Stimulated activated CD4-positive, alpha-beta T cell treated with anti-CD3 and anti-CD28 coated beads, Interleukin-12 subunit alpha, Interleukin-12 subunit beta, amount 100 ng/mL, for 48 hours (primary cell): ENCODE measurements around the gene AMBRA1.
"Not testable (repeated sequence)": the region's sequence is repeated elsewhere in the genome, so short reads cannot be mapped to it uniquely, and the experiment has no call there.

Experiments
- DNase-seq, 3 donors: peaks; one replicate each; pipeline ENCODE4 v3.0.0-alpha.2; 2020; ENCODE audit warnings: low read depth in 2 of 3, low spot score in 1 of 3

Gene AMBRA1

DNA sequence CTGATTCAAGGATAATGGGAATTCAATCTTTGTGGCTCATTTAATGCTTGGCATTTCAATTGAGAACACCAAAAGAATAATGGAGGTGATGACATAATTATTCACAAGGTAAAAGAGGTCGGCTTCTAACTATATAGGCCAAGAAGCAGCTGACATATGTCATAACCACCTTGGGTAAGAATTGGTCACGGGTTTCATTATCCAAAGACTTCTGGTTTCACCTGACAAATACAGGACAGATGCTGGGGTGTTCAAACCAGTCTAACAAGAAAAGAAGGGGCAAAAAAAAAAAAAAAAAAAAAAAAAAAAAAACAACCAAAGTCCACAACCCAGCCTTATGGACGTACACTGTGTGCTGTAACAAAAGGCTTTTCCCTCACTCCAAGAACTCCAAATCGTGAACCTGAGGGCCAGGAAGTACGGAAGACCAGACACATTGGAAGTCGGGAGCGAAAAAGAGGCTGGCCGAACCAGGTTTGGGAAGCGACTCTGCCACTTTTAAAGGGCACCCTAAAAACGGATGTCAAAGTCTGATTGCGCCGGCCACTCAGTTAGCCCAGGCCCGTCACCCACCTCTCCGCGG is 22.8 kb upstream of the AMBRA1 start:
- no peak for DNase-seq

DNA sequence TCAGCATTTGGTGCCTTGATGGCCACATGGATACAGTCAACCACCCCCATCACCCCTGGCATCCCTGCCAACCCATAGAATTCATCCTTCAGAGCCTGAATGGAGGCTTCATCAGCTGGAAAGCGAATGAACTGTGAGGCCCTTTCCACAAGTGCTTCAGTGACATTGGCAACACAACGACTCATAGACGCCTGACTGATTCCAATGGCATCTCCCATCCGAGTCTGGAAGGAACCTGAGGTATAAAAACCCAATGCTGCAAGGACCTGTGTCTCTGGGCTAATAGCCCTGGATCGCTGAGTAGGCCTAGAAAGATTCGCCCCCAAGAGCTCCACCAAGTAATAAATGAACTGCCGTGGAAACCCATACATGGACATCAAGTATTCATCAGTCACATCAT is 21.9 kb upstream of the AMBRA1 start:
- no peak for DNase-seq

DNA sequence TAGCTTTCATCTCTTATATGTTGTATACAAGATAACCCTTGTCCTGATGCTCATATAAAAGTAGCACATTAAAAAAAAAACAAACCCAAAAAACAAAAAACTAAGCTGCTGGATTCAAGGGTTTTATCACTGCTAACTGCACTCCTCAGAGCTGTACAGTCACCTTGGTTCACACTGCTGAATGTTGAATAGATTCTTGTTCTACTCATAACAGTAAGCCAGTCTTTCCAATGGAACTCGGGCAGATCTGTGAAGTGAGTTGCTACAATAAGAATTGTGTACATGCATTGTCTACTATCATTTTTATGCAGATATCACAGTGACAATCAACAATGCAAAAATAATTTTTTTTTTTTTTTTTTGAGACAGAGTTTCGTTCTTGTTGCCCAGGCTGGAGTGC is 18.5 kb upstream of the AMBRA1 start:
- DNase-seq: no peak

DNA sequence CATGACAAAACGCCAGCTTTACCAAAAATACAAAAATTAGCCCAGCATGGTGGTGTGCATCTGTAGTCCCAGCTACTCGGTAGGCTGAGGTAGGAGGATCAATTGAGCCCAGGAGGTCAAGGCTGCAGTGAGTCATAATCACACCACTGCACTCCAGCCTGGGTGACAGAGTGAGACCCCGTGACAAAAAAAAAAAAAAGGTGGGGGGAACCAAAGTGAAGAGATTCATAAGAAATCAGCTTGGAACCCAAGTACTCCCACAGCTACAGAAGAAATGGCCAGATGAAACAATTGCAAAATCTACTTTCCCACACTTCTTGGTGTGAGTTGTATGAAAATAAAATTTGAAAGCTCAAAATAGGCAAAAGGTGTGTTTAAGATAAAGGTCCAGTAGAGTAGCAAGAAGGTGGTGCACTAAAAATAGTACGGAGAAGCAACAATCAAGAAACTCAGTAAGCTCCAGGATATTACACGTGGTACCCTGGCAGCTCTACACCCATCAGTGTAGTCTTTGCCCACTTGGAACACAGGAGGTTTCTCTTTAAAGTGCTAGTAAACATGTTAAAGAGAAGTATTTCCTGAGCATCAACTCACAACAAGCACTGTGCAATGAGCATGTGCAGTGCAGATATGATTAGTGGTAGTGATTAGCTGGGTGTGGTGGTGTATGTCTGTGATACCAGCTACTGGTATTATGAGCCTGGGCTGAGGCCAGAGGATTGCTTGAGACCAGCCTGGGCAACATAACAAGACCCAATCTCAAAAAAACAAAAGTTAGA is 17.9 kb upstream of the AMBRA1 start:
- DNase-seq: no peak

DNA sequence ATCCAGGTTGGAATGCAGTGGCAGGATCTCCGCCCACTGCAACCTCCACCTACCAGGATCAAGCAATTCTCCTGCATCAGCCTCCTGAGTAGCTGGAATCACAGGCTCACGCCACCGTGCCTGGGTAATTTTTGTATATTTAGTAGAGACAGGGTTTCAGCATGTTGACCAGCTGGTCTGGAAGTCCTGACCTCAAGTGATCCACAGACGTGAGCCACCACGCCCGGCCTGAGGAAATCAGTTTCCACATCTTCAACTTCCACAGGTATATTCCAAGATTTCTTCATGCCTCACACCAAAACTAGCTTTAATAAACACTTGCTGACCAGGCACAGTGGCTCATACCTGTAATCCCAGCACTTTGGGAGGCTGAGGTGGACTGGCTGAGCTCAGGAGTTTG is 15.6 kb upstream of the AMBRA1 start:
- DNase-seq: no peak

DNA sequence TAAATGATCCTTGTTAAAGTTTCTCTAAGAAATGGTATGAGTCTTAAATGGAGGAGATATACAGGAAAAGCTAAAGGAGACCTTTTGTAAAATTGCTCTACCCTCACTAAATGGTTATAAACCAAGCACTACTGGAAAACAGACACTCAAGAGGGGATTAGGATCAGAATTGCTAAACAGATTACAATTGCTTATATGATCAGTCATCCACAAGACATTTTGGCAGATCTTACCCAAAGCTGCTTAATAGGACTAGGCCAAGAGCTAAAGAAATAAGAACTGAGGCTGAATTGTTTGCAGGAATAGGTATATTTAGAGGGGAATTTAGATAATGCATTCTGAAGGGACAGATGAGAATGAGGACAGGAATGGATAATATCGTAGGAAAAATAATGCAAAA is 13.7 kb upstream of the AMBRA1 start:
- DNase-seq: no peak

DNA sequence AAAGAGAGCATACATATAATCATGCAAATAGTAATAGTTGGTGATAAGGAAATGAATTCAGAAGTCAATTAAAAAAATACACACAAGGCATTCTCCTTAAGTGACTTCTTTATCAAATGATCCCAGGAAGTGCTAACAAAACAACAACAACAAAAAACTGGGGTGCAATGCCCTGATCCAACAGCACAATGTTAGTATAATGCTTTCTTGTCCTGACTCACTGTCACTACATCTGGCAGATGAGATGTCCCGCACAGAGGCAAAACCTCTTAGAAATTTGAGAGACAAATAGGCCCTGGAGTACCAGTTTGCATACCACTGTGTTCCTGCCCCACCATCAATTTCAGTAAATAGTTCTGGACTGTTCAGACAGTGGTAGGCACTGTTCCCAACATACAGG is 11.0 kb upstream of the AMBRA1 start:
- DNase-seq: no peak

DNA sequence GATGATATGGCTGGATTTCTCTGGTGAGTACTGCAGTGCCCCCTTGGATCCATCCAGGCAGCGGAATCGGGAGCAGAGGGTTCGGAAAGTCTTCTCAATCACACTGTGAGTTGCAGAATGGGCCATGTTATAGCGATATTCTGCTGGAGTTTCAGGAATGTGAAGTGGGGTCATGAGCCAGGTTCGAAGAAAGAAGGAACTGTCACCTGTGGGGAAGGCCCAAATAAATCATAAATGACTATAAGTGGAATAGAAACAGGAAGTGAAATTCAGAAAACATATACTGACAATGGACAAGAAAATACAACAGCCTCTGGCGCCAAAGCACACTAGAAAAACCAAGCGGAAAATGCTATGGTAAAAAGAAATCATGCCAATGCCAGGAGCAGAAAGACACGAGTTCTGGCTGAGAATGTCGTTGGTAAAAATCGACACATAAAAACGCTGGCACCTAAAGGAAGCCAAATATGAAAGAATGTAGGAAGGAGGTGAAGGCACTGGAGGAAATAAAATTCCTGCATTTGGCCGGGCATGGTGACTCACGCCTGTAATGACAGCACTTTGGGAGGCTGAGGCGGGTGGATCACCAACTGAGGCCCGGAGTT is 10.0 kb upstream of the AMBRA1 start:
- no peak for DNase-seq

DNA sequence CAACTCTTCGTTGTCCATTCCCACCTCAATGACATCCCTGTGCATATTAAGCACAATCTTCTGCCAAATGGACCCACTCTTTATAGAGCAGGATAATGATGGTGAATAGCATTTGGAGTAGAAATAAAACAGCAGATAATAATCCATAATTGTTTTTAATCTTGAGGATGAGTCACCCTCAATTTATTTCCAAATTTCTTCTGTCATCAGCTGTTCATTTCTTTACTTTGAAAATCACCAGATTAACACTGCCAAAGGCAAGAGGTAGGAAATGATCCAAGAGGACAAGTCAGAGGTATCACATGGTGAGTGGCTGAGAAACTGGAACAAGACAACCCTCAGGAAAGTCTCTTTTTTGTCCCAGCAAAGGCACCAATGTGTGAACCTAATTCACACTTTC is 7.3 kb upstream of the AMBRA1 start:
- no peak for DNase-seq

DNA sequence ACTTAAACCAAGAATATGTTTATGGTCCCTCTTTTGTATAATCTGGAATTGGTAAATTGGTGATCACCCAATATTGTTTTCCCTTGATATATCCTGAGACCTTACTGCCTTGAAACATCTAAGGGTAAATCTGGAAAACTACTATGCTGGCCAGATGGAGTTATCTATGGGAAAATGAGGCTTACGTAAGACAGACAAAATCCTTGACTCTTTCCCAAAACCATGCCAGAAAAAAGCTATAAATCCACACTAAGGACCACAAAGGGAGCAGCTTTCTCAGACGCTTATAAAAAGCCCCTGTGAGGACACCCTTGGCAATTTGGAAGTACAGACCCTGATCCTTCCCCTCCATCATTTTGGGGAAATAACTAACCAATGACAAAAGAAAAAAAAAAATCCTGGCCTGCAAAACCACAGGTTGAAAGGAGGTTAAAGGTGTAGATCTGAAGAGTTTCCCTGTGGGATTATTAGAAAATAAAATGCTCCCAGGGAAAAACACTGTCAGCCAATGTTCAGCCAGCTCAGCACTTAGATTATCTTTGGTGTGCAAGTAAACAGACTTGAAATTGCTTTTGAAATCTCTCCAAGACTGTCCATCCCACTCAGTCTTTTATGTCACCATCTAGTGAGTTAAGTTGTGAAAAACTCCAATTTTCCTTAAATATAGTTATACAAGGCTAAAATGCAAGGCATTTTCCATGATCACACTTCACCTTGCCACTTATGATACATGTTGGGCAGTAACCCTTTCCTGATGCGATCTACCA is 6.6 kb upstream of the AMBRA1 start:
- DNase-seq: no peak

DNA sequence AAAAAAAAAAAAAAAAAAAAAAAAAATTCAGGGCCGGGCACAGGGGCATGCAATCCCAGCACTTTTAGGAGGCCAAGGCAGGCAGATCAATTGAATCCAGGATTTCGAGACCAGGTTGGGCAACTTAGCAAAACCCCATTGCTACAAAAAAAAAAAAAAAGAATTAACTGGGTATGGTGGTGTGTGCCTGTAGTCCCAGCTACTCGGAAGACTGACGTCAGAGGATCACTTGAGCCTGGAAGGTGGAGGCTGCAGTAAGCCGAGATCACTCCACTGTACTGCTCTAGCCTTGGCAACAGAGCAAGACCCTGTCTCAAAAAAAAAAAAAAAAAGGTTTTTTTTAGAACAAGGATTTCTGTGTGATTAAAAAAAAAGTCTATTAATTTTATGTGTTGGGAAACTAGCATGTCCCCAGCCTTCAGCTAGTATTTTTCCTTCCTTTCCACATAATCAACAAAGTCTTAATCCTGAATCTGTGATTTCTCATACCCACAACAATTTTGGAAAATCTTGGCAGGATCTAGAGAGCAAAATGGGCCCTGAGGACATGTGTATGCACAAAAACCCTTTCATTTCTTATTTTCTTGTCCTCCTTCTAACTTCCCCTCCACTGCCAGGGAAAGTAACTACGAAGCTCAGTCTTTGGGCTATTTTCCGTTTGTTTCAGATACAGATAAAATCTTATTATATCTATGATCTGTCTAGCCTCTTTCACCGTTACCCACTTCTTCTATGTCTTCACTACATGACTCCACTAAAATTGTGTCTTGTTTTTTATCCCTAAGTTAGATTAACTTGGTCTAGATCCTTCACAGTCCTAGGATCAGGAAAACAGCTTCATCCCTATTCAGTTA is 5.7 kb upstream of the AMBRA1 start:
- no peak for DNase-seq

DNA sequence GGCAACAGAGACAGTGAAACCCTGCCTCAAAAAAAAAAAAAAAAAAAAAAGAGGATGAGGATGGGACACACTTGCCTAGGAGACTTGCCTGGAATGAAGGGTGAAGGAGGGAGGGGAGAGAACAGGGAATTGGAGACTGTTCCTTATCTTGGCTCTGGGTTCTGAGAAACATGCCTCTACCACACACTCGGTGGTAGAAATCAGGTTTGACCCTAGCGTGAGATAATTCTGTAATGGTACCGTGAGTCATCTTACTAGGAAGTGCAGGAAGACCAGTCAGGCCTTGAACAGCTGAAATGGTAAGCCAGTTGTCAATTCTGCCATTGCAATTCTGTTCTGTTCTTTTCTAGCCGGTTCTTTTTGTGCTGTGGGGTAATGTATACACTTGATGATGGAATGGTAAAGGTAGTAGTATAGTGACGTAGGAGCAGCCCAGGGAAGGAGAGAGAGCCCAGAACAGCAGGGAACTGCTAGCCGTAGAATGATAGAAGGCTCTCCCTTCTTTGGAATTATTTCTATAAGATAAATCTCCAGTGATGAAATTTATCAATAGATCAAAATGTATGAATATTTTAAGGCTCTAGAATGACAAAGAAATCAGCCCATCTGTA is 3.9 kb upstream of the AMBRA1 start:
- no peak for DNase-seq

DNA sequence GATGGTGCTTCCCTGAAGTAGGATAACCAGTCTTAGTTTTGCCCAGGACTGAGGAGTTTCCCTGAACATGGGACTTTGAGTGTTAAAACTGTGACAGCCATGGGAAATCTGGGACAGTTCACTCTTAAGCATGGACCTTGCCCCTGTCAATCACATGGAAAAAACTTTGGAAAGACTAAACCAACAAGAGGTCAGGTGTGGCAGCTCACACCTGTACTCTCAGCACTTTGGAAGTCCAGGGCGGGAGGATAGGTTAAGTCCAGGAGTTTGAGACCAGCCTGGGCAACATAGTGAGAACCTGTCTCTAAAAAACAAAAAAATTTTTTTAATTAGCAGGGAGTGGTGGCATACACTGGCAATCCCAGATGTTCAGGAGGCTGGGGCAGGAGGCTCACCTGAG is 3.3 kb upstream of the AMBRA1 start:
- DNase-seq: no peak

DNA sequence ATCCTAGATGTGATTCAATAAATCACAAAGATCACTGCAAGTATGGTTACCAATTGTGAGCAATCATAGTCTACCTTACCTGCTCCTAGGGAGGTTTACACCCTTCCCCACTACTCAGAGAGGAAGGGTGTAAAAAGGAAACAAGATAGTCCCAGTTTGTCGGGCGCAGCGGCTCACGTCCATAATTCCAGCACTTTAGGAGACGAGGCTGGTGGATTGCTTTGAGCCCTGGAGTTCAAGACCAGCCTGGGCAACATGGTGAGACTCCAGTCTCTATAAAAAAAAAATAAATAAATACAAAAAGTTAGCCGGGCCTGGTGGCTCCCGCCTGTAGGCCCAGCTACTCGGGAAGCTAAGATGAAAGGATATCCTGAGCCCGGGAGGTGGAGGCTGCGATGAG is 962 bp upstream of the AMBRA1 start:
- no peak for DNase-seq

DNA sequence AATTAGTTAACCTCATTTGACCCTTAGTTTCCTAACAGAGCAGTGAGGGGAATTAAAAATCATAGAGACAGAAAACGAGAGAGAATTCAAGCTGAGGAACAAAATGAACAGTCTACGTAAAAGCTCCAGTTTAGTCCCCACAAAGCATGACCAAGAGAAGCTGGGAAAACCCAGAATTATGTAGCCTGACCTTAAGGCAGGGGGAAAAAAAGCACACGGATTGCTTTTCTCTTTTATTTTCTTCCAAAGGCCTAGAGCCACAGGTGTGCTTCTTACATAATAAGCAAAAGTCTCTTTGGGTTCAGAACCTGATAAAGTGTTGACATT is 514 bp upstream of the AMBRA1 start:
- DNase-seq: no peak

DNA sequence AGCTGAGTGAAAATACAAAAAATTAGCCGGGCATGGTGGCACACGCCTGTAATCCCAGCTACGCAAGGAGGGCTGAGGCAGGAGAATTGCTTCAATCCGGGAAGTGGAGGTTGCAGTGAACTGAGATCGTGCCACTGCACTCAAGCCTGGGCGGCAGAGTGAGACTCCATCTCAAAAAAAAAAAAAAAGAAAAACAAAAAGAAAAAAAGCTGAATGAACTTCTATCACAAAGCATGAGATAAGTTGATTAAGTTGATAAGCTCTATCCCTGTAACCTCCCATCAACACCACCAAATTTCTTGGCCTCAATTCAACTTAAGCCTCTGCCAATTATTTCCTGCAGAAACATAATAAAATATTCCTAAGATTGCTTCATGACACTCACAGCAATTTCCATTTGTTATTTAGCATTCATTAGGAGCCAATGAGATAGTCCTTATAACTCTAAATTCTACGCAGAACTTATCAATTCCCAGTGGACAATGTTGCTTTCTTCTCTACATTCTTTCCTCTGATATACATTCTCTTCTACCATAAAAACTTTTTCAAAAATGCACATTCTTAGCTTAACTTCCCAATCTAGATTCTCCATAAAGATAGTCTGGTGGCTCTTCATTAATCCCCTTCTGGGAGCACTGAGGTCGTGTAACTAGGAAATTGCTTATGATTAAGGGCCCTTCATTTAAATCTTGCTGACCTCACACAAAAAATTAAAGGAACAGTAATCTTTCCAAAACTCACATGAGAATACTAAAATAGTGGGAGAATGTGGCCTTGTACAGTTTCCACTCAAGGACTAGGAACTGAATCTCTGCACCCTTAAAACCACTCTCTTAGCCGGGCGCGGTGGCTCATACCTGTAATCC is 2.9 kb downstream of the AMBRA1 start:
- DNase-seq: no peak

DNA sequence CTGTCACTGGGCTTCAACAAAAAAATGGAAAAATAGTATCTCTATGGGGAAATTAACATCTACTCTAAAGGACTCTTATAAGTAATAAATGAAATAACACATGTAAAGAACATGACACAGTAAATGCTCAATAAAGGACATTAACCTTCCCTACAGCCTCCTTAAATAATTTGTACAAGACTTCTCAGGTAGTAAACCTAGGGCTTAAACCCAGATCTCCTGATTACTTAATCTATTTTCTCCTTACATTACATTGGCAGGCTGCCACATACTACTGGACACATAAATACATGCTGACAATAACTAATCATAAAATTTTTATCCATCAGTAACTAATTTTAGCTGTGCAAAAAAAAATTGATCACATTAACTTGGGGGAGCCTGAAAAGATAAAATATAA is 4.9 kb downstream of the AMBRA1 start:
- no peak for DNase-seq

DNA sequence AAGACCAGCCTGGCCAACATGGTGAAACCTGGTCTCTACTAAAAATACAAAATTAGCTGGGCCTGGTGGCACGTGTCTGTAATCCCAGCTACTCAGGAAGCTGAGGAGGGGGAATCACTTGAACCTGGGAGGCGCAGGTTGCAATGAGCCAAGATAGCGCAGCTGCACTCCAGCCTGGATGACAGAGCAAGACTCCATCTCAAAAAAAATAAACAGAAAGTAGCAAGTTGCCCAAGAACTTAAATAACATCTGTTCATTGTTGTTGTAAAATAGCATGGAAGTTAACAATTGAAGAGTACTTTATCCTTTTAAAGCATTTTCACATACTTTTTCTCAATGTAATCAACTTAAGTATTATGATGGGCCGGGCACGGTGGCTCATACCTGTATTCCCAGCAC is 5.7 kb downstream of the AMBRA1 start:
- DNase-seq: no peak

DNA sequence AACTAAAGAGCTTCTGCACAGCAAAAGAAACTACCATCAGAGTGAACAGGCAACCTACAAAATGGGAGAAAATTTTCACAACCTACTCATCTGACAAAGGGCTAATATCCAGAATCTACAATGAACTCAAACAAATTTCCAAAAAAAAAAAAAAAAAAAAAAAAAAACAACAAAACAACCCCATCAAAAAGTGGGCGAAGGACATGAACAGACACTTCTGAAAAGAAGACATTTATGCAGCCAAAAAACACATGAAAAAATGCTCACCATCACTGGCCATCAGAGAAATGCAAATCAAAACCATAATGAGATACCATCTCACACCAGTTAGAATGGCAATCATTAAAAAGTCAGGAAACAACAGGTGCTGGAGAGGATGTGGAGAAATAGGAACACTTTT is 10.3 kb downstream of the AMBRA1 start:
- DNase-seq: not testable (repeated sequence)

DNA sequence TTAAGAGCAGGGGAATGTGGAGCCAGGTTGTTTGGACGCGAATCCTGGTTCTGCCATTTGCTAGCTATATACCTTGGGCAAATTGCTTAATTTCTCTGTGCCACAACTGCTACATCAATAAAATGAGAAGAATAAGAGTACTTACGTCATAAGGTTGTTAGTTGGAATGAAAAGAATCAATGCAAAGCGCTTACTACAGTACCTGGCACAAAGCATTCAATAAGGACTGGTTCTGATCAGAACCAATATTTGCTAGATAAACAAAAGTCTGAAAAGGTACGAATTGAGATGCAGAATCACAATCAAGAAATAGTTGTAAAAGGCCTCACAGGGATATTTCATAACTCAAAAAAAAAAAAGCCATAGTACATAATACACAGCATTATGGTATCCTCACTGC is 11.2 kb downstream of the AMBRA1 start:
- no peak for DNase-seq
